NB4 (cell line): ENCODE results near the gene PDE4B.

Experiments used
- DNase-seq: peaks from one replicate; pipeline ENCODE4 v3.0.0; 2010; ENCODE audit warnings: low read depth
- H3K4me3 ChIP-seq: one replicate; pipeline ENCODE4 v1.5.1; 2011; ENCODE audit warnings: mild to moderate bottlenecking, low read depth, low read length, moderate library complexity
- MYC ChIP-seq: IDR thresholded peaks from 2 replicates; pipeline ENCODE4 v1.6.1; 2011; ENCODE audit warnings: low read depth, low read length
- POLR2A ChIP-seq: IDR thresholded peaks from 2 replicates; pipeline ENCODE4 v1.6.1; 2011; ENCODE audit warnings: mild to moderate bottlenecking; ENCODE audit not compliant: insufficient read length; ENCODE audit errors: extremely low read depth
- TF ChIP-seq, protein P1 (sequence below): IDR thresholded peaks from one replicate; pipeline ENCODE4 v1.5.1; 2012; ENCODE audit warnings: low read depth, low read length
- TF ChIP-seq, protein P2 (sequence below): IDR thresholded peaks from 2 replicates; pipeline ENCODE4 v1.6.1; 2011; ENCODE audit warnings: low read depth, low read length

The PDE4B gene

GRCh38 chr1:65836686-65837085 lies 44.0 kb downstream of the PDE4B start:
- no peak for TF ChIP-seq MYC
- no peak for TF ChIP-seq POLR2A
- TF ChIP-seq, protein P1, sequence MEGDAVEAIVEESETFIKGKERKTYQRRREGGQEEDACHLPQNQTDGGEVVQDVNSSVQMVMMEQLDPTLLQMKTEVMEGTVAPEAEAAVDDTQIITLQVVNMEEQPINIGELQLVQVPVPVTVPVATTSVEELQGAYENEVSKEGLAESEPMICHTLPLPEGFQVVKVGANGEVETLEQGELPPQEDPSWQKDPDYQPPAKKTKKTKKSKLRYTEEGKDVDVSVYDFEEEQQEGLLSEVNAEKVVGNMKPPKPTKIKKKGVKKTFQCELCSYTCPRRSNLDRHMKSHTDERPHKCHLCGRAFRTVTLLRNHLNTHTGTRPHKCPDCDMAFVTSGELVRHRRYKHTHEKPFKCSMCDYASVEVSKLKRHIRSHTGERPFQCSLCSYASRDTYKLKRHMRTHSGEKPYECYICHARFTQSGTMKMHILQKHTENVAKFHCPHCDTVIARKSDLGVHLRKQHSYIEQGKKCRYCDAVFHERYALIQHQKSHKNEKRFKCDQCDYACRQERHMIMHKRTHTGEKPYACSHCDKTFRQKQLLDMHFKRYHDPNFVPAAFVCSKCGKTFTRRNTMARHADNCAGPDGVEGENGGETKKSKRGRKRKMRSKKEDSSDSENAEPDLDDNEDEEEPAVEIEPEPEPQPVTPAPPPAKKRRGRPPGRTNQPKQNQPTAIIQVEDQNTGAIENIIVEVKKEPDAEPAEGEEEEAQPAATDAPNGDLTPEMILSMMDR, result no peak
- DNase-seq, result no peak
- H3K4me3 ChIP-seq, result no peak overlapping the region

GRCh38 chr1:65840683-65841082 lies 48.0 kb downstream of the PDE4B start:
- no peak overlapping the region for H3K4me3 ChIP-seq
- DNase-seq, result no peak

DNA sequence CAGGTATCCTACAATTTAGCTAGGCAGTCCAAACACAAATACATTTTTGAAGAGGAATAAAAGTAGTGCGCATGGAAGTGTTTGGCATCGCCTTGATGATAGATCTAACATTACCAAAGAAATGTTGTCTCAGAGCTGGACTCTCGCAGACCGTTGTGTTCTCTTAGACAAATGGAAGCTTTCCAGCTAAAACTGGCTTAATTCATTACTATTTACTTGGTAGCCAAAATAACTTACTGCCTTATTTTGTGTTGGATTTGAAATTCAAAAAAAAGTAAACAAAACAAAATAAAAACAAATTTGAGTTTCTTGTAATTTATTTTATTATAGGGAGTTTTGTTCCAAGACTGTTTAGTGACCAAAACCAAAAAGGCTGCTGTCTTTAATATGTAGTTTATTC lies 51.6 kb downstream of the PDE4B start:
- H3K4me3 ChIP-seq, result no peak overlapping the region
- no peak for DNase-seq
- TF ChIP-seq POLR2A (no peak), MYC (no peak)
- TF ChIP-seq, protein P2, sequence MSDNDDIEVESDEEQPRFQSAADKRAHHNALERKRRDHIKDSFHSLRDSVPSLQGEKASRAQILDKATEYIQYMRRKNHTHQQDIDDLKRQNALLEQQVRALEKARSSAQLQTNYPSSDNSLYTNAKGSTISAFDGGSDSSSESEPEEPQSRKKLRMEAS, result no peak
- TF ChIP-seq, protein P1, result no peak

More at GRCh38 chr1:65840683-65841082, 48.0 kb downstream of the PDE4B start:
- TF ChIP-seq, protein P1, result no peak
- TF ChIP-seq POLR2A, result no peak
- no peak for TF ChIP-seq MYC
- TF ChIP-seq, protein P2, result no peak

GRCh38 chr1:65844821-65845534 lies 52.3 kb downstream of the PDE4B start:
- TF ChIP-seq, protein P2, result no peak
- TF ChIP-seq MYC (no peak), POLR2A (no peak)
- TF ChIP-seq, protein P1, result no peak
- DNase-seq, result no peak
- H3K4me3 ChIP-seq, result no peak overlapping the region

DNA sequence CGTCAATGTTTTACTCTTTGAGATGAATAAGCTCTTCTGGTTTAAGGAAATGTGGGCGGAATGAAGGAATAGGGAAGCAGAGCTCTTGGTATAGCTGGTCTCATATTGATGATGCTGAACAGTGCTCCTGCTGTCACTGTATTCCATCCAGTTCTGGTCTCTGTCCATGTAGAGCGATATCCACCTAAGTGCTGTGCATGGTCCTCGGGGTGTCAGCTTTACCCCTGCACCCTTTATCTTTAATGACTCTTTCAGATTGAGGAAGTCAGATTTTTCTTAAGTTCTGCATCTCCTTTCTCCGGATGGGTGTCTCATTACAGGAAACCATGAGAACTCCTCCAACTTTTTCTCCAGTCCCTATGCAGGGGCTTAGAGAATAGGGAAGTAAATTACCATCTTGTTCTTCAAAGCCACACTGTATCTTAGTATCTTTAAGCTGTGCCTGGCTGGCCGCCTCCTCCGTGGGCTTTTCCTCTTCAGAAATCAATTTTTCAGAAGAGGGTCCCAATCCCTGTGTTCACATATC lies 52.9 kb downstream of the PDE4B start:
- TF ChIP-seq POLR2A (no peak), MYC (no peak)
- TF ChIP-seq, protein P2, result no peak
- TF ChIP-seq, protein P1, result no peak
- peak; percentile 37 for DNase-seq
- H3K4me3 ChIP-seq, result no peak overlapping the region
